ENCODE results near the gene TMEM120B.
A peak's percentile ranks its signal among the peaks of the same experiment; 100 is the strongest.

Gene TMEM120B

GRCh38 chr12:121804417-121805111, 92.0 kb downstream of the TMEM120B start:
- peaks cover 42% of the 10 kb centered on the region for H3K4me1 ChIP-seq (ENCODE audit: insufficient read depth, low read length)
- peaks cover 48% of the 10 kb centered on the region for H3K36me3 ChIP-seq (ENCODE audit: insufficient read depth, low read length)
- H4K20me1 ChIP-seq (ENCODE audit: insufficient read depth, low read length): peaks cover 31% of the 10 kb centered on the region
- DNase-seq (peak; percentile 65), ATAC-seq (ENCODE audit: insufficient read depth, low read depth) (no peak)
- H3K9ac ChIP-seq (ENCODE audit: low read depth, low read length): peak overlapping the region; percentile 100
- peak overlapping the region; percentile 60 to 90; a peak in 3 of 4 replicates for H3K4me3 ChIP-seq (ENCODE audit: low read depth in 1 of 2, low read length in 2 of 2)
- peaks cover 96% of the 10 kb centered on the region for H3K79me2 ChIP-seq (ENCODE audit: insufficient read depth, low read length)
- H3K27ac ChIP-seq (ENCODE audit: low read length): peak overlapping the region; percentile 81
- peak overlapping the region; percentile 27; the same call in 1 of the 2 replicates for H2AFZ ChIP-seq (ENCODE audit: low read depth, low read length)
- no peaks in the 10 kb centered on the region for H3K9me3 ChIP-seq (ENCODE audit: insufficient read depth, low read length, severe bottlenecking)
- peak overlapping the region; percentile 99 for H3K4me2 ChIP-seq (ENCODE audit: insufficient read depth, low read length)
- TF ChIP-seq, protein P1, sequence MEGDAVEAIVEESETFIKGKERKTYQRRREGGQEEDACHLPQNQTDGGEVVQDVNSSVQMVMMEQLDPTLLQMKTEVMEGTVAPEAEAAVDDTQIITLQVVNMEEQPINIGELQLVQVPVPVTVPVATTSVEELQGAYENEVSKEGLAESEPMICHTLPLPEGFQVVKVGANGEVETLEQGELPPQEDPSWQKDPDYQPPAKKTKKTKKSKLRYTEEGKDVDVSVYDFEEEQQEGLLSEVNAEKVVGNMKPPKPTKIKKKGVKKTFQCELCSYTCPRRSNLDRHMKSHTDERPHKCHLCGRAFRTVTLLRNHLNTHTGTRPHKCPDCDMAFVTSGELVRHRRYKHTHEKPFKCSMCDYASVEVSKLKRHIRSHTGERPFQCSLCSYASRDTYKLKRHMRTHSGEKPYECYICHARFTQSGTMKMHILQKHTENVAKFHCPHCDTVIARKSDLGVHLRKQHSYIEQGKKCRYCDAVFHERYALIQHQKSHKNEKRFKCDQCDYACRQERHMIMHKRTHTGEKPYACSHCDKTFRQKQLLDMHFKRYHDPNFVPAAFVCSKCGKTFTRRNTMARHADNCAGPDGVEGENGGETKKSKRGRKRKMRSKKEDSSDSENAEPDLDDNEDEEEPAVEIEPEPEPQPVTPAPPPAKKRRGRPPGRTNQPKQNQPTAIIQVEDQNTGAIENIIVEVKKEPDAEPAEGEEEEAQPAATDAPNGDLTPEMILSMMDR (IDR thresholded peaks at IDR 0.05; ENCODE audit: borderline replicate concordance, extremely low read depth, low read length, poor library complexity, severe bottlenecking): no peak
- TF ChIP-seq EZH2 (IDR thresholded peaks at IDR 0.05; ENCODE audit: borderline replicate concordance, low read depth, low read length, severe bottlenecking): no peak
- H3K27me3 ChIP-seq (ENCODE audit: insufficient read depth, low read length, poor library complexity): no peaks in the 10 kb centered on the region

DNA sequence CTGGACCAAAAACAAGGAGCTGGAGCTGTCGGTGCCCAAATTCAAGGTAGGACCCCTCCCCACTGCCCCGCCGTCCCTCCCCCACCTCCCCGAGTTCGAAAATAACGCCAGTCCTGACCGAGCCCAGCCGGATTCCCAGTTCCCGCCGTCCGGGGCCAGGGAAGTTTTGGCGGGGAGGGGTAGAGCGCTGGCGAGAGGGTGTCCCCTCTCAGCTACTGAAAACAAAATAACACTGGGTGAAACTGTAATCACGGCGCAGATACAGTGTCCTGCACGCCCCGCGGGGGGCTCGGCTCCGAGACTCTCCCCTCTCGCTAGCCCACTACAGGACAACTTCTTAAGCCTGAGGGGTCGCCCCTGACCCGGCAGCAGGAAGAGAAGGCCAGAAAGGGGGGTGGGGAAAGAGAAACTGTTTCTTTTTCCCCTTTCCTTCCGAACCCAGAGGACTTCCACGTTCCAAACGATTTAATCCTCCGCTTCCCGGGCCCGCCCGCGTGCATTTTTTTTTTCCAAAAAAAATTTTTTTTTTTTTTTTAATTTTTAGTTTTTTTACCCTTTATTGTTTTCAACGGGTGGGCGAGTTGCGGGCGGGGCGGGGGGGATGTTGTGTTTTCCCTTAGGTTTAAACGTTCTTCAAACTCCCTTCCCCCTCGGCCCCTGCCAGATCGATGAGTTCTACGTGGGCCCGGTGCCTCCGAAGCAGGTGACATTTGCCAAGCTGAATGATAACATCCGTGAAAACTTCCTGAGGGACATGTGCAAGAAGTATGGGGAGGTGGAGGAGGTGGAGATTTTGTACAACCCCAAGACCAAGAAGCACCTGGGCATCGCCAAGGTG, 92.8 kb downstream of the TMEM120B start:
- DNase-seq: peak; percentile 47
- Histone ChIP-seq H4K20me1 (ENCODE audit: insufficient read depth, low read length) (peaks cover 39% of the 10 kb centered on the region), H3K27ac (ENCODE audit: low read length) (peak overlapping the region; percentile 81), H3K9me3 (ENCODE audit: insufficient read depth, low read length, severe bottlenecking) (no peaks in the 10 kb centered on the region), H3K36me3 (ENCODE audit: insufficient read depth, low read length) (peaks cover 54% of the 10 kb centered on the region), H3K79me2 (ENCODE audit: insufficient read depth, low read length) (peaks cover 96% of the 10 kb centered on the region), H3K4me3 (ENCODE audit: low read depth in 1 of 2, low read length in 2 of 2) (peak overlapping the region; percentile 60 to 90), H2AFZ (ENCODE audit: low read depth, low read length) (peak overlapping the region; percentile 25; the same call in 1 of the 2 replicates), H3K4me1 (ENCODE audit: insufficient read depth, low read length) (peaks cover 47% of the 10 kb centered on the region), H3K27me3 (ENCODE audit: insufficient read depth, low read length, poor library complexity) (no peaks in the 10 kb centered on the region), H3K4me2 (ENCODE audit: insufficient read depth, low read length) (peak overlapping the region; percentile 99), H3K9ac (ENCODE audit: low read depth, low read length) (peak overlapping the region; percentile 100)
- no peak for TF ChIP-seq EZH2 (IDR thresholded peaks at IDR 0.05; ENCODE audit: borderline replicate concordance, low read depth, low read length, severe bottlenecking)
- ATAC-seq (ENCODE audit: insufficient read depth, low read depth): no peak

DNA sequence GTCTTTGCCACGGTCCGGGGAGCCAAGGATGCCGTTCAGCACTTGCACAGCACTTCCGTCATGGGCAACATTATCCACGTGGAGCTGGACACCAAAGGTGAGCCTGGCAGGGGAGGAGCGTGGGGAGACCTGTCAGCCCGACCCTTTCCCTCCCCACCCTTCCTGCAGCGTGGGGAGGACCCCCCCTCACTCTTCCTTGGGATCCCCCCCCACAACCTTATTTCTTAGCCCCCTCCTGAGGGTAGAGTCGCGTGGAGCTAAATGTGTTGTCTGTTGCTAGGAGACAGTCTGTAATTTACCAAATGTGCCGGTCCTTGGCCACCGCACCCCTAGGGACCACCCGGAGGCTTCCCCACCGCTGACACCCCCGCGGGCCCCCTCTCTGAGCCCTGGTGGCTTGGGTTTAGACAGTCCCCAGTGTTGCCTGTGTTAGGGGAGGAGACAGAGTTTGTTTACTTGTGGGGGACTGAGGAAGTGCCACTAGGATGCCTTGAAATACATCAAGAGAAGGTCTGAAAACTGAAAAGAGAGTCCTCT, 93.5 kb downstream of the TMEM120B start:
- peaks cover 46% of the 10 kb centered on the region for H4K20me1 ChIP-seq (ENCODE audit: insufficient read depth, low read length)
- peak overlapping the region; percentile 99 for H3K4me2 ChIP-seq (ENCODE audit: insufficient read depth, low read length)
- H3K4me3 ChIP-seq (ENCODE audit: low read depth in 1 of 2, low read length in 2 of 2): peak overlapping the region; percentile 60 to 90; a peak in 3 of 4 replicates
- peak overlapping the region; percentile 100 for H3K9ac ChIP-seq (ENCODE audit: low read depth, low read length)
- TF ChIP-seq EZH2 (IDR thresholded peaks at IDR 0.05; ENCODE audit: borderline replicate concordance, low read depth, low read length, severe bottlenecking): no peak
- TF ChIP-seq, protein P1 (IDR thresholded peaks at IDR 0.05; ENCODE audit: borderline replicate concordance, extremely low read depth, low read length, poor library complexity, severe bottlenecking): no peak
- peak overlapping the region; percentile 53 for H3K27ac ChIP-seq (ENCODE audit: low read length)
- peaks cover 54% of the 10 kb centered on the region for H3K4me1 ChIP-seq (ENCODE audit: insufficient read depth, low read length)
- peaks cover 96% of the 10 kb centered on the region for H3K79me2 ChIP-seq (ENCODE audit: insufficient read depth, low read length)
- DNase-seq: peak; percentile 67
- H3K27me3 ChIP-seq (ENCODE audit: insufficient read depth, low read length, poor library complexity): no peaks in the 10 kb centered on the region
- peak; percentile 12 for ATAC-seq (ENCODE audit: insufficient read depth, low read depth)
- H3K9me3 ChIP-seq (ENCODE audit: insufficient read depth, low read length, severe bottlenecking): no peaks in the 10 kb centered on the region
- peaks cover 60% of the 10 kb centered on the region for H3K36me3 ChIP-seq (ENCODE audit: insufficient read depth, low read length)
- H2AFZ ChIP-seq (ENCODE audit: low read depth, low read length): no peak overlapping the region

All from DND-41 (cell line).